ENCODE data around the gene GNB1. TPM values are rescaled to one million over a fixed set of nuclear protein-coding genes. Genes with fewer than 3 reads are reported as not detected.

Gene GNB1
- total RNA-seq, 2 experiments from 2014 or later: 360 to 394 TPM

- Mint-ChIP-seq H3K27me3 (no peaks in the 10 kb centered on the region), H3K9me3 (no peaks in the 10 kb centered on the region), H3K4me3 (no peak overlapping the region), H3K4me1 (peaks cover 14% of the 10 kb centered on the region), H3K36me3 (peaks cover 22% of the 10 kb centered on the region), H3K27ac (no peak overlapping the region)
- no peak for DNase-seq
These were observed 71.1 kb downstream of the GNB1 start for GRCh38 chr1:1819762-1820161.

- H3K4me1 Mint-ChIP-seq: peaks cover 5% of the 10 kb centered on the region
- no peak overlapping the region for H3K4me3 Mint-ChIP-seq
- H3K27ac Mint-ChIP-seq: no peak overlapping the region
- DNase-seq: no peak
- peaks cover 19% of the 10 kb centered on the region for H3K36me3 Mint-ChIP-seq
- H3K9me3 Mint-ChIP-seq: no peaks in the 10 kb centered on the region
- no peaks in the 10 kb centered on the region for H3K27me3 Mint-ChIP-seq
These were observed 73.7 kb downstream of the GNB1 start for GRCh38 chr1:1817221-1817620.

GRCh38 chr1:1815606-1816281 lies 75.1 kb downstream of the GNB1 start:
- Mint-ChIP-seq H3K36me3 (peaks cover 13% of the 10 kb centered on the region), H3K4me1 (peaks cover 4% of the 10 kb centered on the region), H3K27me3 (no peaks in the 10 kb centered on the region), H3K4me3 (no peak overlapping the region), H3K9me3 (no peaks in the 10 kb centered on the region), H3K27ac (peak overlapping the region; percentile 34)
- no peak for DNase-seq

- Mint-ChIP-seq H3K36me3 (peaks cover 15% of the 10 kb centered on the region), H3K4me3 (no peak overlapping the region), H3K27ac (no peak overlapping the region)
These were observed 81.4 kb downstream of the GNB1 start for GRCh38 chr1:1809489-1809888.

GRCh38 chr1:1808206-1808605 lies 82.7 kb downstream of the GNB1 start:
- Mint-ChIP-seq H3K4me3 (no peak overlapping the region), H3K9me3 (no peaks in the 10 kb centered on the region), H3K4me1 (peaks cover 9% of the 10 kb centered on the region), H3K27me3 (no peaks in the 10 kb centered on the region), H3K27ac (no peak overlapping the region), H3K36me3 (peaks cover 18% of the 10 kb centered on the region)
- no peak for DNase-seq

More at GRCh38 chr1:1809489-1809888, 81.4 kb downstream of the GNB1 start:
- no peaks in the 10 kb centered on the region for H3K9me3 Mint-ChIP-seq
- peaks cover 9% of the 10 kb centered on the region for H3K4me1 Mint-ChIP-seq
- no peaks in the 10 kb centered on the region for H3K27me3 Mint-ChIP-seq
- DNase-seq: no peak

GRCh38 chr1:1806890-1807289 lies 84.0 kb downstream of the GNB1 start:
- no peak for DNase-seq
- Mint-ChIP-seq H3K27me3 (no peaks in the 10 kb centered on the region), H3K4me3 (no peak overlapping the region), H3K9me3 (no peaks in the 10 kb centered on the region), H3K27ac (peak overlapping the region; percentile 63), H3K36me3 (peaks cover 20% of the 10 kb centered on the region), H3K4me1 (peaks cover 11% of the 10 kb centered on the region)

- H3K4me1 Mint-ChIP-seq: peaks cover 20% of the 10 kb centered on the region
- H3K27ac Mint-ChIP-seq: peak overlapping the region; percentile 13
- no peak for DNase-seq
- peaks cover 20% of the 10 kb centered on the region for H3K36me3 Mint-ChIP-seq
- H3K4me3 Mint-ChIP-seq: no peak overlapping the region
- no peaks in the 10 kb centered on the region for H3K27me3 Mint-ChIP-seq
- H3K9me3 Mint-ChIP-seq: no peaks in the 10 kb centered on the region
These were observed 86.6 kb downstream of the GNB1 start for GRCh38 chr1:1804301-1804700.

- H3K27me3 Mint-ChIP-seq: no peaks in the 10 kb centered on the region
- peaks cover 20% of the 10 kb centered on the region for H3K36me3 Mint-ChIP-seq
- DNase-seq: no peak
- no peak overlapping the region for H3K4me3 Mint-ChIP-seq
- H3K9me3 Mint-ChIP-seq: no peaks in the 10 kb centered on the region
- peak overlapping the region; percentile 28 for H3K27ac Mint-ChIP-seq
- peaks cover 20% of the 10 kb centered on the region for H3K4me1 Mint-ChIP-seq
These were observed 88.0 kb downstream of the GNB1 start for GRCh38 chr1:1802871-1803270.

GRCh38 chr1:1799716-1800115 lies 91.2 kb downstream of the GNB1 start:
- H3K27me3 Mint-ChIP-seq: no peaks in the 10 kb centered on the region
- DNase-seq: no peak
- peaks cover 13% of the 10 kb centered on the region for H3K4me1 Mint-ChIP-seq
- H3K27ac Mint-ChIP-seq: peak overlapping the region; percentile 50
- H3K36me3 Mint-ChIP-seq: peaks cover 14% of the 10 kb centered on the region
- H3K9me3 Mint-ChIP-seq: no peaks in the 10 kb centered on the region
- H3K4me3 Mint-ChIP-seq: no peak overlapping the region

- no peaks in the 10 kb centered on the region for H3K27me3 Mint-ChIP-seq
- H3K9me3 Mint-ChIP-seq: no peaks in the 10 kb centered on the region
- H3K4me3 Mint-ChIP-seq: no peak overlapping the region
- H3K27ac Mint-ChIP-seq: peak overlapping the region; percentile 50
- H3K4me1 Mint-ChIP-seq: peaks cover 13% of the 10 kb centered on the region
- peaks cover 13% of the 10 kb centered on the region for H3K36me3 Mint-ChIP-seq
- DNase-seq: no peak
These were observed 93.1 kb downstream of the GNB1 start for GRCh38 chr1:1797731-1798341.

GRCh38 chr1:1796466-1796865 lies 94.4 kb downstream of the GNB1 start:
- no peak for DNase-seq
- H3K4me1 Mint-ChIP-seq: peaks cover 7% of the 10 kb centered on the region
- peaks cover 17% of the 10 kb centered on the region for H3K36me3 Mint-ChIP-seq
- H3K27me3 Mint-ChIP-seq: no peaks in the 10 kb centered on the region
- H3K4me3 Mint-ChIP-seq: no peak overlapping the region
- no peaks in the 10 kb centered on the region for H3K9me3 Mint-ChIP-seq
- H3K27ac Mint-ChIP-seq: peak overlapping the region; percentile 20

- H3K27me3 Mint-ChIP-seq: no peaks in the 10 kb centered on the region
- H3K27ac Mint-ChIP-seq: no peak overlapping the region
- peaks cover 20% of the 10 kb centered on the region for H3K36me3 Mint-ChIP-seq
- no peak overlapping the region for H3K4me3 Mint-ChIP-seq
- no peak for DNase-seq
- no peaks in the 10 kb centered on the region for H3K9me3 Mint-ChIP-seq
- H3K4me1 Mint-ChIP-seq: peaks cover 5% of the 10 kb centered on the region
These were observed 95.9 kb downstream of the GNB1 start for GRCh38 chr1:1794999-1795398.

- Mint-ChIP-seq H3K27me3 (no peaks in the 10 kb centered on the region), H3K9me3 (no peaks in the 10 kb centered on the region), H3K36me3 (peaks cover 26% of the 10 kb centered on the region), H3K4me3 (no peak overlapping the region), H3K4me1 (peaks cover 2% of the 10 kb centered on the region), H3K27ac (peak overlapping the region; percentile 79)
- DNase-seq: no peak
These were observed 97.2 kb downstream of the GNB1 start for GRCh38 chr1:1793481-1794244.

- no peak for DNase-seq
- Mint-ChIP-seq H3K27ac (no peak overlapping the region), H3K36me3 (peaks cover 28% of the 10 kb centered on the region)
These were observed 102.0 kb downstream of the GNB1 start for GRCh38 chr1:1788646-1789431.

GRCh38 chr1:1788136-1788535 lies 102.8 kb downstream of the GNB1 start:
- peaks cover 4% of the 10 kb centered on the region for H3K4me1 Mint-ChIP-seq
- H3K9me3 Mint-ChIP-seq: no peaks in the 10 kb centered on the region
- no peak overlapping the region for H3K4me3 Mint-ChIP-seq
- DNase-seq: no peak
- H3K36me3 Mint-ChIP-seq: peaks cover 28% of the 10 kb centered on the region
- H3K27ac Mint-ChIP-seq: no peak overlapping the region
- H3K27me3 Mint-ChIP-seq: no peaks in the 10 kb centered on the region

More at GRCh38 chr1:1788646-1789431, 102.0 kb downstream of the GNB1 start:
- no peaks in the 10 kb centered on the region for H3K4me1 Mint-ChIP-seq
- H3K4me3 Mint-ChIP-seq: no peak overlapping the region
- no peaks in the 10 kb centered on the region for H3K9me3 Mint-ChIP-seq
- H3K27me3 Mint-ChIP-seq: no peaks in the 10 kb centered on the region

Measured in activated naive CD8-positive, alpha-beta T cell treated with anti-CD3 and anti-CD28 coated beads for 36 hours (primary cell).